ENCODE data around the gene PJA1. TPM values are rescaled to one million over a fixed set of nuclear protein-coding genes. Genes with fewer than 3 reads are reported as not detected.

PJA1 gene
- total RNA-seq, 2 experiments from 2014 or later = 18.4 to 20.2 TPM

- no peak overlapping the region for H2AFZ ChIP-seq (ENCODE audit: low read length)
- H3K4me2 ChIP-seq (ENCODE audit: low read length) = no peak overlapping the region
- H3K4me1 ChIP-seq (ENCODE audit: insufficient read depth, low read length, poor library complexity, severe bottlenecking) = no peaks in the 10 kb centered on the region
- H3K4me3 ChIP-seq (ENCODE audit: low read depth, low read length, poor library complexity, severe bottlenecking) = no peak overlapping the region
- H4K20me1 ChIP-seq (ENCODE audit: insufficient read depth, low read length) = no peaks in the 10 kb centered on the region
- ChIA-PET CTCF (ENCODE audit: unreplicated experiment) (no interaction called here), POLR2A (no interaction called here)
- H3K9me3 ChIP-seq (ENCODE audit: low read length) = no peaks in the 10 kb centered on the region
- no peak for DNase-seq (ENCODE audit: low spot score)
- intact Hi-C loops (cut with micrococcal nuclease; ENCODE audit: unreplicated experiment) = no loop called here
- H3K27ac ChIP-seq (ENCODE audit: low read depth, low read length, poor library complexity, severe bottlenecking) = no peak overlapping the region
- no TSS peak for BruUV-seq (replicated peaks)
- H3K36me3 ChIP-seq (ENCODE audit: insufficient read depth, low read length) = no peaks in the 10 kb centered on the region
- H3K9me2 ChIP-seq (ENCODE audit: insufficient read depth, low read length) = no peaks in the 10 kb centered on the region
- no peak for TF ChIP-seq CTCF (conservative IDR thresholded peaks at IDR 0.05; ENCODE audit: low read length)
- TF ChIP-seq EZH2phosphoT487 (IDR thresholded peaks at IDR 0.05; ENCODE audit: borderline replicate concordance, low read depth, low read length) = no peak
- H3K79me2 ChIP-seq (ENCODE audit: insufficient read depth, low read depth, low read length) = no peaks in the 10 kb centered on the region
Measured at GRCh38 chrX:69145714-69146113, 19.5 kb downstream of the PJA1 start.

- no peaks in the 10 kb centered on the region for H4K20me1 ChIP-seq (ENCODE audit: insufficient read depth, low read length)
- intact Hi-C loops (cut with micrococcal nuclease; ENCODE audit: unreplicated experiment) = no loop called here
- ChIA-PET POLR2A (no interaction called here), CTCF (ENCODE audit: unreplicated experiment) (no interaction called here)
- H3K9me2 ChIP-seq (ENCODE audit: insufficient read depth, low read length) = no peaks in the 10 kb centered on the region
- TF ChIP-seq EZH2phosphoT487 (IDR thresholded peaks at IDR 0.05; ENCODE audit: borderline replicate concordance, low read depth, low read length) (no peak), CTCF (conservative IDR thresholded peaks at IDR 0.05; ENCODE audit: low read length) (no peak)
- H3K4me3 ChIP-seq (ENCODE audit: low read depth, low read length, poor library complexity, severe bottlenecking) = no peak overlapping the region
- no peaks in the 10 kb centered on the region for H3K4me1 ChIP-seq (ENCODE audit: insufficient read depth, low read length, poor library complexity, severe bottlenecking)
- no peaks in the 10 kb centered on the region for H3K36me3 ChIP-seq (ENCODE audit: insufficient read depth, low read length)
- no peak overlapping the region for H3K27ac ChIP-seq (ENCODE audit: low read depth, low read length, poor library complexity, severe bottlenecking)
- H3K79me2 ChIP-seq (ENCODE audit: insufficient read depth, low read depth, low read length) = no peaks in the 10 kb centered on the region
- BruUV-seq (replicated peaks) = no TSS peak
- no peak for DNase-seq (ENCODE audit: low spot score)
- no peak overlapping the region for H2AFZ ChIP-seq (ENCODE audit: low read length)
- no peaks in the 10 kb centered on the region for H3K9me3 ChIP-seq (ENCODE audit: low read length)
- H3K4me2 ChIP-seq (ENCODE audit: low read length) = no peak overlapping the region
Measured at GRCh38 chrX:69144838-69145680, 20.2 kb downstream of the PJA1 start.

- H3K4me3 ChIP-seq (ENCODE audit: low read depth, low read length, poor library complexity, severe bottlenecking) = no peak overlapping the region
- H3K79me2 ChIP-seq (ENCODE audit: insufficient read depth, low read depth, low read length) = no peaks in the 10 kb centered on the region
- no peak overlapping the region for H3K4me2 ChIP-seq (ENCODE audit: low read length)
- no peak overlapping the region for H3K27ac ChIP-seq (ENCODE audit: low read depth, low read length, poor library complexity, severe bottlenecking)
- no peak for TF ChIP-seq EZH2phosphoT487 (IDR thresholded peaks at IDR 0.05; ENCODE audit: borderline replicate concordance, low read depth, low read length)
- H3K9me2 ChIP-seq (ENCODE audit: insufficient read depth, low read length) = no peaks in the 10 kb centered on the region
- no TSS peak for BruUV-seq (replicated peaks)
- intact Hi-C loops (cut with micrococcal nuclease; ENCODE audit: unreplicated experiment) = no loop called here
- no peaks in the 10 kb centered on the region for H3K4me1 ChIP-seq (ENCODE audit: insufficient read depth, low read length, poor library complexity, severe bottlenecking)
- CTCF ChIA-PET (ENCODE audit: unreplicated experiment) = no interaction called here
- POLR2A ChIA-PET = no interaction called here
- H3K36me3 ChIP-seq (ENCODE audit: insufficient read depth, low read length) = no peaks in the 10 kb centered on the region
- H2AFZ ChIP-seq (ENCODE audit: low read length) = no peak overlapping the region
- H4K20me1 ChIP-seq (ENCODE audit: insufficient read depth, low read length) = no peaks in the 10 kb centered on the region
- H3K9me3 ChIP-seq (ENCODE audit: low read length) = no peaks in the 10 kb centered on the region
- DNase-seq (ENCODE audit: low spot score) = no peak
Measured at GRCh38 chrX:69143530-69143929, 21.7 kb downstream of the PJA1 start.
